Neural cell (in vitro differentiated cells): ENCODE measurements around the gene PAMR1. TPM values are rescaled to one million over a fixed set of nuclear protein-coding genes. Genes with fewer than 3 reads are reported as not detected.

Experiments used
- H2AFZ ChIP-seq: fragments of 200-600, 300-800 bp; sonication (generic), shearing (Covaris generic); 2 replicates; pipeline ENCODE4 v1.6.0; 2014; ENCODE audit warnings: low read depth, mild to moderate bottlenecking, antibody characterized with exemption, low read length, moderate library complexity
- H3F3A ChIP-seq: fragments of 200-600 bp; shearing (Covaris generic); 2 replicates; pipeline ENCODE4 v1.6.1; 2016; ENCODE audit warnings: mild to moderate bottlenecking, moderate library complexity, mixed read lengths, antibody characterized with exemption, low read length; ENCODE audit not compliant: insufficient read depth, poor library complexity, severe bottlenecking
- H3K27ac ChIP-seq: fragments of 200-600, 300-800 bp; sonication (generic), shearing (Covaris generic); 2 replicates; pipeline ENCODE4 v1.5.1; 2014; ENCODE audit warnings: mild to moderate bottlenecking, low read length, moderate library complexity
- H3K27me3 ChIP-seq: fragments of 300-800, 200-600 bp; sonication (generic), shearing (Covaris generic); 2 replicates; pipeline ENCODE4 v1.6.0; 2014; ENCODE audit warnings: mild to moderate bottlenecking, low read depth, low read length, moderate library complexity; ENCODE audit not compliant: insufficient read depth
- H3K36me3 ChIP-seq: fragments of 300-800, 200-600 bp; sonication (generic), shearing (Covaris generic); 2 replicates; pipeline ENCODE4 v1.5.1; 2014; ENCODE audit warnings: mild to moderate bottlenecking, antibody characterized with exemption, low read length, moderate library complexity; ENCODE audit not compliant: insufficient read depth
- H3K4me2 ChIP-seq: fragments of 300-800, 200-600 bp; sonication (generic), shearing (Covaris generic); 2 replicates; pipeline ENCODE4 v1.6.0; 2014; ENCODE audit warnings: mild to moderate bottlenecking, low read length
- H3K4me3 ChIP-seq: fragments of 300-800, 200-600 bp; sonication (generic), shearing (Covaris generic); 2 replicates; pipeline ENCODE4 v1.5.1; 2014; ENCODE audit warnings: mild to moderate bottlenecking, low read length, moderate library complexity
- H3K79me2 ChIP-seq: fragments of 200-600 bp; shearing (Covaris generic); replicated peaks from 2 replicates; pipeline ENCODE4 v1.6.0; 2014; ENCODE audit warnings: mild to moderate bottlenecking, low read length, moderate library complexity; ENCODE audit not compliant: insufficient read depth
- H3K9ac ChIP-seq: fragments of 300-800, 200-600 bp; sonication (generic), shearing (Covaris generic); 2 replicates; pipeline ENCODE4 v1.6.1; 2016; ENCODE audit warnings: mild to moderate bottlenecking, low read length, mixed read lengths
- H3K9me2 ChIP-seq: fragments of 200-600 bp; shearing (Covaris generic); 2 replicates; pipeline ENCODE4 v1.6.1; 2016; ENCODE audit warnings: mild to moderate bottlenecking, low read length, mixed read lengths; ENCODE audit not compliant: insufficient read depth
- H3K9me3 ChIP-seq: fragments of 200-600, 300-800 bp; sonication (generic), shearing (Covaris generic); 2 replicates; pipeline ENCODE4 v1.6.1; 2016; ENCODE audit warnings: mild to moderate bottlenecking, mixed run types, low read length, moderate library complexity, mixed read lengths
- H4K20me1 ChIP-seq: fragments of 200-600 bp; shearing (Covaris generic); 2 replicates; pipeline ENCODE4 v1.6.1; 2016; ENCODE audit warnings: mild to moderate bottlenecking, mixed run types; ENCODE audit not compliant: insufficient read depth
- EP300 ChIP-seq: fragments of 450-650 bp; conservative IDR thresholded peaks from 2 replicates; pipeline ENCODE4 v1.6.1; 2014; ENCODE audit warnings: antibody characterized with exemption, mild to moderate bottlenecking, moderate library complexity; ENCODE audit not compliant: poor library complexity, severe bottlenecking
- RAD21 ChIP-seq: fragments of 450-650 bp; conservative IDR thresholded peaks from 2 replicates; pipeline ENCODE4 v1.6.1; 2014; ENCODE audit warnings: antibody characterized with exemption, mild to moderate bottlenecking, moderate library complexity
- SMC3 ChIP-seq: fragments of 450-650 bp; conservative IDR thresholded peaks from 2 replicates; pipeline ENCODE4 v1.6.1; 2014; ENCODE audit warnings: antibody characterized with exemption, mild to moderate bottlenecking, moderate library complexity; ENCODE audit not compliant: poor library complexity
- polyA plus RNA-seq: library from polyadenylated mRNA; depleted of rRNA; stranded (reverse); fragments of >200 nt; gene quantifications from 2 replicates; pipeline ENCODE4 v1.2.3, GENCODE V29; 2014
- TF ChIP-seq, protein P1 (sequence below): IDR thresholded peaks from 2 replicates; pipeline ENCODE4 v1.6.1; 2012; ENCODE audit warnings: borderline replicate concordance

The PAMR1 gene
- polyA plus RNA-seq, 1 donor from 2014 or later = 0.48 TPM

DNA sequence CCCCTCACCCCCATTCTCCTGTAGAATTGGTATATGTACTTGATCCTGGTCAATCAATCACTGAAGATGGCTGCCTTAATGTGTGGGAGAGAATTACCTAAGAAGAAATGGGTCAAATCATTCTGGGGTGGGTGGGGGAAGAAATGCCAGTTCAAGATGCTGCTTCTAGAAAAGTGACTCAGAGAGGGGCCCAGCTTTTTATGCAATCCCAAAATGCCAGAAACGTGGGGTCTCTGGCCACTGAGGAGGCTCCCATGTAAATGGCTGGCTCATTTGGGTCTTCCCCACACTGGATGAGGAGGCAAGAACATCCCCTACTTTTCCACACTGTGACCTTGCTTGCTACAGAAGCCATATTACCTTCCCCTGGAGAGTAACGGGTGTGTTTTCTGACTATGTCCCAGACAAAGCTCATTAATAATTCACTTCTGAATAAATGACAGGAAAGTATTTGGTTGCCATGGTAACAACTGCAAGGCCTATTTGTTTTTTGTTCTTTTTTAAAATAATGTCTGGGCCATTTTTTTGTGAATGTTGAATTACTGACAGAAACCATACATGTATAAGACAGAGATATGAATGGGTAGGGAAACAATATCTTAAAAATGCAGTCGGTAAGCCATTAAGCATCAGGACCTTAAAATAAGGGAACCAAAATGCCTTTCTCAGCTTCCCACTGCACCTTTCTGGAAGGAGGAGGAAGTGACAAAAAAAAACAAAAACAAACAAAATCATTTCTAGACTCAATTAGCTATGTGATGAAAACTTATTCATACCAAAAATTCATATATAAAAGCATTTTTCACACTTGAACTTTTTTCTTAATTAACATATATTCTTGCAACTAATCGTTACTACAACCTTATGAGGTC lies 138.1 kb downstream of the PAMR1 start:
- H3K9me3 ChIP-seq = no peaks in the 10 kb centered on the region
- no peaks in the 10 kb centered on the region for H3K79me2 ChIP-seq
- no peaks in the 10 kb centered on the region for H3K9me2 ChIP-seq
- no peak for TF ChIP-seq SMC3
- TF ChIP-seq EP300 = peak; percentile 12
- TF ChIP-seq, protein P1, sequence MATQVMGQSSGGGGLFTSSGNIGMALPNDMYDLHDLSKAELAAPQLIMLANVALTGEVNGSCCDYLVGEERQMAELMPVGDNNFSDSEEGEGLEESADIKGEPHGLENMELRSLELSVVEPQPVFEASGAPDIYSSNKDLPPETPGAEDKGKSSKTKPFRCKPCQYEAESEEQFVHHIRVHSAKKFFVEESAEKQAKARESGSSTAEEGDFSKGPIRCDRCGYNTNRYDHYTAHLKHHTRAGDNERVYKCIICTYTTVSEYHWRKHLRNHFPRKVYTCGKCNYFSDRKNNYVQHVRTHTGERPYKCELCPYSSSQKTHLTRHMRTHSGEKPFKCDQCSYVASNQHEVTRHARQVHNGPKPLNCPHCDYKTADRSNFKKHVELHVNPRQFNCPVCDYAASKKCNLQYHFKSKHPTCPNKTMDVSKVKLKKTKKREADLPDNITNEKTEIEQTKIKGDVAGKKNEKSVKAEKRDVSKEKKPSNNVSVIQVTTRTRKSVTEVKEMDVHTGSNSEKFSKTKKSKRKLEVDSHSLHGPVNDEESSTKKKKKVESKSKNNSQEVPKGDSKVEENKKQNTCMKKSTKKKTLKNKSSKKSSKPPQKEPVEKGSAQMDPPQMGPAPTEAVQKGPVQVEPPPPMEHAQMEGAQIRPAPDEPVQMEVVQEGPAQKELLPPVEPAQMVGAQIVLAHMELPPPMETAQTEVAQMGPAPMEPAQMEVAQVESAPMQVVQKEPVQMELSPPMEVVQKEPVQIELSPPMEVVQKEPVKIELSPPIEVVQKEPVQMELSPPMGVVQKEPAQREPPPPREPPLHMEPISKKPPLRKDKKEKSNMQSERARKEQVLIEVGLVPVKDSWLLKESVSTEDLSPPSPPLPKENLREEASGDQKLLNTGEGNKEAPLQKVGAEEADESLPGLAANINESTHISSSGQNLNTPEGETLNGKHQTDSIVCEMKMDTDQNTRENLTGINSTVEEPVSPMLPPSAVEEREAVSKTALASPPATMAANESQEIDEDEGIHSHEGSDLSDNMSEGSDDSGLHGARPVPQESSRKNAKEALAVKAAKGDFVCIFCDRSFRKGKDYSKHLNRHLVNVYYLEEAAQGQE = no peak
- no peaks in the 10 kb centered on the region for H3F3A ChIP-seq
- H3K4me2 ChIP-seq = no peak overlapping the region
- H3K27me3 ChIP-seq = no peaks in the 10 kb centered on the region
- H3K27ac ChIP-seq = peak overlapping the region; percentile 51
- H2AFZ ChIP-seq = no peak overlapping the region
- peak overlapping the region; percentile 33 for H3K4me3 ChIP-seq
- peak overlapping the region; percentile 15 for H3K9ac ChIP-seq
- H4K20me1 ChIP-seq = no peaks in the 10 kb centered on the region
- no peaks in the 10 kb centered on the region for H3K36me3 ChIP-seq

DNA sequence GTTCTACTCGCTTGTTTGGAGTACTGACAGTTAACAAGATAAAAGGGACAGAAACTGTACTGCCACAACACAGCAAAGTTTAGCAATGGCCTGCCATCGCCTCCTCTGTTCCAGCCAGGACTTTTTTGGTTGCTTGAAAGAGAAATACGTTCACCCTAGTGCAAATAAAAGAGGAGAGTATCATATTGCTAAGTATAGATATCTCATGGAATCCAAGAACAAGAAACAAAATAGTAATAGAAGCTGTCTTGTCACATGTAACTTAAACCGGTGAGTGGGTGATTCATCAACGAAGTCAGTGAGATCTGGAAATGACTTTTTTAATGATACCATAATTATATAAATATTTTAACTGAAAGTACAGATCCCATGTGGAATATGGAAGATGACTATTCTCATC lies 141.5 kb downstream of the PAMR1 start:
- Histone ChIP-seq H3K36me3 (peaks cover 4% of the 10 kb centered on the region), H3F3A (no peaks in the 10 kb centered on the region), H3K27ac (no peak overlapping the region), H3K9ac (no peak overlapping the region), H3K9me3 (no peaks in the 10 kb centered on the region), H3K9me2 (no peaks in the 10 kb centered on the region), H3K27me3 (no peaks in the 10 kb centered on the region), H4K20me1 (no peaks in the 10 kb centered on the region), H3K4me2 (no peak overlapping the region), H3K4me3 (no peak overlapping the region), H2AFZ (no peak overlapping the region), H3K79me2 (peaks cover 5% of the 10 kb centered on the region)
- TF ChIP-seq, protein P1 = no peak
- no peak for TF ChIP-seq RAD21

Other genes with a start within 250 kb of the PAMR1 start
- 130 and 134 TPM in 2 replicates for gene SLC1A2, start 106.1 kb downstream of the PAMR1 start, polyA plus RNA-seq
- gene FJX1, start 92.8 kb upstream of the PAMR1 start, polyA plus RNA-seq = 56.3 and 60.5 TPM in 2 replicates
- 14.9 and 17.1 TPM in 2 replicates for gene TRIM44, start 137.2 kb upstream of the PAMR1 start, polyA plus RNA-seq